Mesenchymal stem cell (in vitro differentiated cells and primary cell): ENCODE measurements around the gene INPP5E.

Source experiments
- DNase-seq: peaks from one replicate; pipeline ENCODE4 v3.0.0-alpha.2; 2013
- H2AFZ ChIP-seq: one replicate; pipeline ENCODE4 v1.6.1; 2013; ENCODE audit warnings: low read depth, mild to moderate bottlenecking, control low read depth, inconsistent platforms, low read length, moderate library complexity
- H2AK5ac ChIP-seq: 2 replicates; pipeline ENCODE4 v1.6.1; 2013; ENCODE audit warnings: low read length, moderate library complexity, mild to moderate bottlenecking, inconsistent platforms; ENCODE audit not compliant: severe bottlenecking
- H2BK120ac ChIP-seq: one replicate; pipeline ENCODE4 v1.6.1; 2013; ENCODE audit warnings: low read depth, mild to moderate bottlenecking, inconsistent platforms, low read length, moderate library complexity
- H2BK12ac ChIP-seq, 2 experiments: one replicate each; pipeline ENCODE4 v1.6.1; 2013; ENCODE audit warnings: inconsistent platforms in 2 of 2, low read length in 2 of 2, mild to moderate bottlenecking in 2 of 2, moderate library complexity in 2 of 2, control low read depth in 1 of 2
- H2BK15ac ChIP-seq: one replicate; pipeline ENCODE4 v1.6.1; 2013; ENCODE audit warnings: mild to moderate bottlenecking, low read depth, inconsistent platforms; ENCODE audit not compliant: poor library complexity, severe bottlenecking
- H2BK5ac ChIP-seq: 2 replicates; pipeline ENCODE4 v1.6.1; 2013; ENCODE audit warnings: low read depth, mild to moderate bottlenecking, low read length, control low read depth, inconsistent platforms; ENCODE audit not compliant: poor library complexity, severe bottlenecking
- H3K14ac ChIP-seq, 2 experiments: one replicate each; pipeline ENCODE4 v1.6.1; 2013; ENCODE audit warnings: inconsistent platforms in 2 of 2, low read length in 2 of 2, control low read depth in 1 of 2, mild to moderate bottlenecking in 1 of 2, moderate library complexity in 1 of 2
- H3K18ac ChIP-seq, 2 experiments: one replicate each; pipeline ENCODE4 v1.6.1; 2013; ENCODE audit warnings: inconsistent platforms in 2 of 2, low read length in 2 of 2, control low read depth in 1 of 2, low read depth in 1 of 2, mild to moderate bottlenecking in 1 of 2
- H3K23ac ChIP-seq, 2 experiments: one replicate each; pipeline ENCODE4 v1.6.1; 2013; ENCODE audit warnings: inconsistent platforms in 2 of 2, low read length in 2 of 2, mild to moderate bottlenecking in 2 of 2, moderate library complexity in 2 of 2, control low read depth in 1 of 2
- H3K27ac ChIP-seq: 2 replicates; pipeline ENCODE4 v1.5.1; 2013; ENCODE audit warnings: mild to moderate bottlenecking, moderate library complexity, low read length, control low read depth, inconsistent platforms; ENCODE audit not compliant: poor library complexity, severe bottlenecking
- H3K27me3 ChIP-seq, 2 experiments: 2 replicates each; pipeline versions ENCODE4 v1.6.1 to v1.7.0; 2013; ENCODE audit warnings: low read length in 2 of 2, mild to moderate bottlenecking in 2 of 2, moderate library complexity in 2 of 2, control low read depth in 1 of 2, inconsistent platforms in 1 of 2; ENCODE audit not compliant: control insufficient read depth in 1 of 2, insufficient read depth in 1 of 2
- H3K36me3 ChIP-seq, 2 experiments: 2 replicates each; pipeline versions ENCODE4 v1.6.1 to v1.7.0; 2013; ENCODE audit warnings: low read length in 2 of 2, control low read depth in 1 of 2, inconsistent platforms in 1 of 2, low read depth in 1 of 2, mild to moderate bottlenecking in 1 of 2; ENCODE audit not compliant: insufficient read depth in 2 of 2, control insufficient read depth in 1 of 2
- H3K4ac ChIP-seq, 2 experiments: one replicate each; pipeline ENCODE4 v1.6.1; 2013; ENCODE audit warnings: inconsistent platforms in 2 of 2, low read length in 2 of 2, mild to moderate bottlenecking in 2 of 2, moderate library complexity in 2 of 2, control low read depth in 1 of 2, low read depth in 1 of 2
- H3K4me1 ChIP-seq: 2 replicates; pipeline ENCODE4 v1.6.1; 2013; ENCODE audit warnings: low read depth, low read length, control low read depth; ENCODE audit not compliant: control insufficient read depth, insufficient read depth
- H3K4me2 ChIP-seq: 2 replicates; pipeline ENCODE4 v1.6.1; 2013; ENCODE audit warnings: low read length, mild to moderate bottlenecking, inconsistent platforms; ENCODE audit not compliant: poor library complexity, severe bottlenecking
- H3K4me3 ChIP-seq, 2 experiments: 2 replicates each; pipeline versions ENCODE4 v1.5.1 to v1.7.0; 2013; ENCODE audit warnings: low read length in 2 of 2, mild to moderate bottlenecking in 2 of 2, control low read depth in 1 of 2, low read depth in 1 of 2; ENCODE audit not compliant: insufficient read depth in 1 of 2
- H3K79me1 ChIP-seq: replicated peaks from 2 replicates; pipeline ENCODE4 v1.6.1; 2013; ENCODE audit warnings: mild to moderate bottlenecking, control low read depth, low read length, inconsistent platforms; ENCODE audit not compliant: poor library complexity, severe bottlenecking
- H3K9ac ChIP-seq: 2 replicates; pipeline ENCODE4 v1.7.0; 2013; ENCODE audit warnings: mild to moderate bottlenecking, low read length, moderate library complexity
- H3K9me3 ChIP-seq: 2 replicates; pipeline ENCODE4 v1.7.0; 2013; ENCODE audit warnings: mild to moderate bottlenecking, low read length; ENCODE audit not compliant: control insufficient read depth
- H4K8ac ChIP-seq: one replicate; pipeline ENCODE4 v1.6.1; 2013; ENCODE audit warnings: inconsistent platforms, mild to moderate bottlenecking, low read length, moderate library complexity
- H4K91ac ChIP-seq: one replicate; pipeline ENCODE4 v1.6.1; 2013; ENCODE audit warnings: mild to moderate bottlenecking, low read length, inconsistent platforms
- WGBS: methylation state at CpG from one replicate; pipeline ENCODE4 v1.1.7; 2013; ENCODE audit warnings: mixed read lengths; 5-methylcytosine and 5-hydroxymethylcytosine counted together

INPP5E gene

GRCh38 chr9:136474974-136475865, 35.6 kb upstream of the INPP5E start:
- WGBS = 98% methylated on average over 33 of the region's 34 CpGs
- Histone ChIP-seq H3K23ac (no peak overlapping the region), H3K27me3 (no peaks in the 10 kb centered on the region), H3K36me3 (peaks cover 87% of the 10 kb centered on the region in 2 experiments), H2BK120ac (no peak overlapping the region), H2BK15ac (no peak overlapping the region), H2BK5ac (no peak overlapping the region), H3K4me1 (peaks cover 7% of the 10 kb centered on the region), H3K9me3 (no peaks in the 10 kb centered on the region), H3K18ac (no peak overlapping the region), H3K27ac (no peak overlapping the region), H3K14ac (no peak overlapping the region), H3K4me2 (no peak overlapping the region), H4K91ac (no peak overlapping the region), H2BK12ac (no peak overlapping the region), H4K8ac (no peak overlapping the region), H3K79me1 (peaks cover 58% of the 10 kb centered on the region), H2AFZ (no peak overlapping the region), H2AK5ac (no peak overlapping the region), H3K9ac (no peak overlapping the region), H3K4ac (no peak overlapping the region), H3K4me3 (no peak overlapping the region)
- DNase-seq = no peak

- H3K4ac ChIP-seq = no peak overlapping the region
- no peak overlapping the region for H2AFZ ChIP-seq
- H3K9me3 ChIP-seq = no peaks in the 10 kb centered on the region
- no peaks in the 10 kb centered on the region for H3K27me3 ChIP-seq
- peaks cover 94% of the 10 kb centered on the region in 2 experiments for H3K36me3 ChIP-seq
- H3K4me3 ChIP-seq = no peak overlapping the region
- H3K4me1 ChIP-seq = peaks cover 2% of the 10 kb centered on the region
- no peak overlapping the region for H4K91ac ChIP-seq
- peaks cover 59% of the 10 kb centered on the region for H3K79me1 ChIP-seq
- no peak overlapping the region for H3K18ac ChIP-seq
- H2BK15ac ChIP-seq = no peak overlapping the region
- 96% methylated on average over 27 of the region's 27 CpGs for WGBS
- H2AK5ac ChIP-seq = no peak overlapping the region
- H4K8ac ChIP-seq = no peak overlapping the region
- no peak overlapping the region for H2BK5ac ChIP-seq
- H3K9ac ChIP-seq = no peak overlapping the region
- H3K23ac ChIP-seq = no peak overlapping the region
- no peak overlapping the region for H2BK120ac ChIP-seq
- DNase-seq = no peak
- H2BK12ac ChIP-seq = no peak overlapping the region
- no peak overlapping the region for H3K4me2 ChIP-seq
- no peak overlapping the region for H3K27ac ChIP-seq
- no peak overlapping the region for H3K14ac ChIP-seq
Measured at GRCh38 chr9:136474021-136474640, 34.5 kb upstream of the INPP5E start.

GRCh38 chr9:136473354-136473721, 33.7 kb upstream of the INPP5E start:
- H3K27ac ChIP-seq = no peak overlapping the region
- H3K4ac ChIP-seq = no peak overlapping the region
- H3K4me1 ChIP-seq = peaks cover 2% of the 10 kb centered on the region
- no peak overlapping the region for H2BK15ac ChIP-seq
- H3K9ac ChIP-seq = no peak overlapping the region
- 98% methylated on average over 14 of the region's 14 CpGs for WGBS
- peaks cover 96 to 99% of the 10 kb centered on the region in 2 experiments for H3K36me3 ChIP-seq
- no peak overlapping the region for H2BK5ac ChIP-seq
- H4K91ac ChIP-seq = no peak overlapping the region
- H2AK5ac ChIP-seq = no peak overlapping the region
- H3K9me3 ChIP-seq = no peaks in the 10 kb centered on the region
- no peak overlapping the region for H2AFZ ChIP-seq
- H3K4me2 ChIP-seq = no peak overlapping the region
- H4K8ac ChIP-seq = no peak overlapping the region
- peaks cover 59% of the 10 kb centered on the region for H3K79me1 ChIP-seq
- no peaks in the 10 kb centered on the region for H3K27me3 ChIP-seq
- no peak overlapping the region for H2BK12ac ChIP-seq
- H3K4me3 ChIP-seq = no peak overlapping the region
- H3K18ac ChIP-seq = no peak overlapping the region
- DNase-seq = no peak
- no peak overlapping the region for H3K14ac ChIP-seq
- no peak overlapping the region for H2BK120ac ChIP-seq
- H3K23ac ChIP-seq = no peak overlapping the region

GRCh38 chr9:136472640-136473353, 33.2 kb upstream of the INPP5E start:
- no peak overlapping the region for H2BK120ac ChIP-seq
- H3K9me3 ChIP-seq = no peaks in the 10 kb centered on the region
- peaks cover 93 to 99% of the 10 kb centered on the region in 2 experiments for H3K36me3 ChIP-seq
- no peak overlapping the region for H3K18ac ChIP-seq
- H4K91ac ChIP-seq = no peak overlapping the region
- H3K14ac ChIP-seq = no peak overlapping the region
- no peak overlapping the region for H3K27ac ChIP-seq
- no peak overlapping the region for H2BK5ac ChIP-seq
- no peak overlapping the region for H3K4me2 ChIP-seq
- H3K4ac ChIP-seq = no peak overlapping the region
- H3K79me1 ChIP-seq = peaks cover 60% of the 10 kb centered on the region
- H3K4me3 ChIP-seq = no peak overlapping the region
- H2AK5ac ChIP-seq = no peak overlapping the region
- no peak for DNase-seq
- no peaks in the 10 kb centered on the region for H3K27me3 ChIP-seq
- H2BK12ac ChIP-seq = no peak overlapping the region
- no peak overlapping the region for H2AFZ ChIP-seq
- peak overlapping the region; percentile 30 for H4K8ac ChIP-seq
- peaks cover 2% of the 10 kb centered on the region for H3K4me1 ChIP-seq
- no peak overlapping the region for H3K23ac ChIP-seq
- no peak overlapping the region for H2BK15ac ChIP-seq
- WGBS = 97% methylated on average over 27 of the region's 28 CpGs
- no peak overlapping the region for H3K9ac ChIP-seq
